GM23338 (cell line): ENCODE results near the gene MOB3B.

ENCODE experiments used
- CREB1 ChIP-seq: fragments of 250-450 bp; sonication (Bioruptor Pico); IDR thresholded peaks from 2 replicates; pipeline ENCODE4 v1.5.0; 2020; ENCODE audit warnings: low read depth, mild to moderate bottlenecking, moderate library complexity
- ETS1 ChIP-seq: IDR thresholded peaks from 2 replicates; pipeline ENCODE4 v1.6.1; 2016; ENCODE audit warnings: antibody characterized with exemption
- EZH2 ChIP-seq: fragments of 200-600 bp; sonication (generic); IDR thresholded peaks from one replicate; pipeline ENCODE4 v1.8.0; 2017; ENCODE audit warnings: antibody characterized with exemption, mild to moderate bottlenecking, low read depth; ENCODE audit not compliant: unreplicated experiment
- EZH2phosphoT487 ChIP-seq: fragments of 200-600 bp; sonication (generic); IDR thresholded peaks from one replicate; pipeline ENCODE4 v1.8.1; 2018; ENCODE audit warnings: antibody characterized with exemption; ENCODE audit not compliant: unreplicated experiment
- JUNB ChIP-seq: IDR thresholded peaks from one replicate; pipeline ENCODE4 v1.6.1; 2016; ENCODE audit warnings: antibody characterized with exemption; ENCODE audit not compliant: unreplicated experiment
- POLR2AphosphoS5 ChIP-seq: IDR thresholded peaks from 2 replicates; pipeline ENCODE4 v1.6.1; 2016; ENCODE audit warnings: antibody characterized with exemption, low read depth
- STAT1 ChIP-seq: IDR thresholded peaks from one replicate; pipeline ENCODE4 v1.6.1; 2016; ENCODE audit warnings: antibody characterized with exemption; ENCODE audit not compliant: unreplicated experiment
- ZNF114 ChIP-seq: fragments of 250-450 bp; sonication (Bioruptor Pico); IDR thresholded peaks from 2 replicates; pipeline ENCODE4 v1.5.0; 2020; ENCODE audit warnings: mild to moderate bottlenecking, moderate library complexity
- ZNF331 ChIP-seq: fragments of 250-450 bp; sonication (Bioruptor Pico); IDR thresholded peaks from 2 replicates; pipeline ENCODE4 v1.5.0; 2020; ENCODE audit warnings: low read depth, mild to moderate bottlenecking, moderate library complexity
- TF ChIP-seq, protein P1 (sequence below): IDR thresholded peaks from one replicate; pipeline ENCODE4 v1.6.1; 2018; ENCODE audit warnings: antibody characterized with exemption; ENCODE audit not compliant: unreplicated experiment
- TF ChIP-seq, protein P2 (sequence below), 2 experiments: fragments of 200-600 bp in 1 of 2; sonication (generic) in 1 of 2; conservative IDR thresholded peaks; 2 replicates each; pipeline versions ENCODE4 v1.5.1 to v1.6.1; 2016 to 2017; ENCODE audit warnings: antibody characterized with exemption in 2 of 2, low read depth in 2 of 2, mild to moderate bottlenecking in 2 of 2, moderate library complexity in 1 of 2

DNA sequence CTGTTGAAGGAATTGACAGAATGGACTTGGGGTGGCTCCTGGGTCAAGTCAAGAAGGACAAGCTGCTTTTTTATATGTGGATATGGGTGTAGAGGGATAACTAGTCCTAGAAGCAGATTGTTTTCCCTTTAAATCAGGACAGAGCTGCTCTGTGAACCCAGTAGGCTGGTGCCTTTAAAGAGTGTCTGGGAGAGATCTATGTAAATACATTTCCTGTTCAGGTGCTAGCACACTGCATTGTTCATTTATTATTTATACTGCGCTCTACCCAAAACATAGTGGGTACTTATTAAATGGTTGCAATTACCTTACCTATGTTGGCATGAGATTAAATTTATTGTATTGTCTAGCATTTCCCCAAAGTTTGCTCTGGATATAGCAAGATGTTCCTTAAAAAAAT is 146.1 kb downstream of the MOB3B start:
- TF ChIP-seq, protein P1, sequence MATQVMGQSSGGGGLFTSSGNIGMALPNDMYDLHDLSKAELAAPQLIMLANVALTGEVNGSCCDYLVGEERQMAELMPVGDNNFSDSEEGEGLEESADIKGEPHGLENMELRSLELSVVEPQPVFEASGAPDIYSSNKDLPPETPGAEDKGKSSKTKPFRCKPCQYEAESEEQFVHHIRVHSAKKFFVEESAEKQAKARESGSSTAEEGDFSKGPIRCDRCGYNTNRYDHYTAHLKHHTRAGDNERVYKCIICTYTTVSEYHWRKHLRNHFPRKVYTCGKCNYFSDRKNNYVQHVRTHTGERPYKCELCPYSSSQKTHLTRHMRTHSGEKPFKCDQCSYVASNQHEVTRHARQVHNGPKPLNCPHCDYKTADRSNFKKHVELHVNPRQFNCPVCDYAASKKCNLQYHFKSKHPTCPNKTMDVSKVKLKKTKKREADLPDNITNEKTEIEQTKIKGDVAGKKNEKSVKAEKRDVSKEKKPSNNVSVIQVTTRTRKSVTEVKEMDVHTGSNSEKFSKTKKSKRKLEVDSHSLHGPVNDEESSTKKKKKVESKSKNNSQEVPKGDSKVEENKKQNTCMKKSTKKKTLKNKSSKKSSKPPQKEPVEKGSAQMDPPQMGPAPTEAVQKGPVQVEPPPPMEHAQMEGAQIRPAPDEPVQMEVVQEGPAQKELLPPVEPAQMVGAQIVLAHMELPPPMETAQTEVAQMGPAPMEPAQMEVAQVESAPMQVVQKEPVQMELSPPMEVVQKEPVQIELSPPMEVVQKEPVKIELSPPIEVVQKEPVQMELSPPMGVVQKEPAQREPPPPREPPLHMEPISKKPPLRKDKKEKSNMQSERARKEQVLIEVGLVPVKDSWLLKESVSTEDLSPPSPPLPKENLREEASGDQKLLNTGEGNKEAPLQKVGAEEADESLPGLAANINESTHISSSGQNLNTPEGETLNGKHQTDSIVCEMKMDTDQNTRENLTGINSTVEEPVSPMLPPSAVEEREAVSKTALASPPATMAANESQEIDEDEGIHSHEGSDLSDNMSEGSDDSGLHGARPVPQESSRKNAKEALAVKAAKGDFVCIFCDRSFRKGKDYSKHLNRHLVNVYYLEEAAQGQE = no peak
- TF ChIP-seq, protein P2, sequence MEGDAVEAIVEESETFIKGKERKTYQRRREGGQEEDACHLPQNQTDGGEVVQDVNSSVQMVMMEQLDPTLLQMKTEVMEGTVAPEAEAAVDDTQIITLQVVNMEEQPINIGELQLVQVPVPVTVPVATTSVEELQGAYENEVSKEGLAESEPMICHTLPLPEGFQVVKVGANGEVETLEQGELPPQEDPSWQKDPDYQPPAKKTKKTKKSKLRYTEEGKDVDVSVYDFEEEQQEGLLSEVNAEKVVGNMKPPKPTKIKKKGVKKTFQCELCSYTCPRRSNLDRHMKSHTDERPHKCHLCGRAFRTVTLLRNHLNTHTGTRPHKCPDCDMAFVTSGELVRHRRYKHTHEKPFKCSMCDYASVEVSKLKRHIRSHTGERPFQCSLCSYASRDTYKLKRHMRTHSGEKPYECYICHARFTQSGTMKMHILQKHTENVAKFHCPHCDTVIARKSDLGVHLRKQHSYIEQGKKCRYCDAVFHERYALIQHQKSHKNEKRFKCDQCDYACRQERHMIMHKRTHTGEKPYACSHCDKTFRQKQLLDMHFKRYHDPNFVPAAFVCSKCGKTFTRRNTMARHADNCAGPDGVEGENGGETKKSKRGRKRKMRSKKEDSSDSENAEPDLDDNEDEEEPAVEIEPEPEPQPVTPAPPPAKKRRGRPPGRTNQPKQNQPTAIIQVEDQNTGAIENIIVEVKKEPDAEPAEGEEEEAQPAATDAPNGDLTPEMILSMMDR (conservative IDR thresholded peaks at IDR 0.05; ENCODE audit: low read depth in 2 of 2) = no peak
- TF ChIP-seq POLR2AphosphoS5 (no peak), EZH2phosphoT487 (no peak), ETS1 (no peak), EZH2 (no peak), ZNF331 (no peak), CREB1 (CRISPR knock-in tag) (no peak), JUNB (no peak), STAT1 (no peak), ZNF114 (no peak)
